A673 (cell line): ENCODE measurements around the gene COPS7A. TPM values are rescaled to one million over a fixed set of nuclear protein-coding genes. Genes with fewer than 3 reads are reported as not detected.
A peak's percentile ranks its signal among the peaks of the same experiment; 100 is the strongest.

ENCODE experiments used
- BruUV-seq: library from RNA; stranded (reverse); fragments of 400-500 nt; replicated peaks from 2 replicates; lab custom pipeline; 2021; lab: Mats Ljungman, UMichigan
- CTCF ChIA-PET: fragments of 300-600 bp; sonication (Branson Sonifier 250); formaldehyde crosslinking; loops from one replicate; lab custom pipeline; 2022; ENCODE audit warnings: antibody characterized with exemption; lab: Charles Lee
- POLR2A ChIA-PET: fragments of 300-600 bp; sonication (Branson Sonifier 250); formaldehyde crosslinking; loops from one replicate; lab custom pipeline; 2022; ENCODE audit warnings: antibody characterized with exemption; ENCODE audit not compliant: low non-redundant PET; lab: Charles Lee
- DNase-seq: peaks from one replicate; pipeline ENCODE4 v3.0.0-alpha.2; 2015; ENCODE audit warnings: low spot score
- H3K27ac ChIP-seq: fragments of 200-600 bp; sonication (generic); 2 replicates; pipeline ENCODE4 v1.5.1; 2016; ENCODE audit warnings: mixed run types, low read depth, mild to moderate bottlenecking, mixed read lengths, antibody characterized with exemption, low read length; ENCODE audit not compliant: poor library complexity, severe bottlenecking
- H3K27me3 ChIP-seq: fragments of 200-600 bp; sonication (generic); replicated peaks from 2 replicates; pipeline ENCODE4 v1.6.1; 2017; ENCODE audit warnings: mixed run types, low read depth, mild to moderate bottlenecking, mixed read lengths, antibody characterized with exemption, low read length; ENCODE audit not compliant: insufficient read depth, poor library complexity
- H3K36me3 ChIP-seq: fragments of 200-600 bp; sonication (generic); 2 replicates; pipeline ENCODE4 v1.6.1; 2016; ENCODE audit warnings: mixed run types, mild to moderate bottlenecking, mixed read lengths, antibody characterized with exemption, low read length; ENCODE audit not compliant: insufficient read depth, poor library complexity, severe bottlenecking
- H3K4me1 ChIP-seq: fragments of 200-600 bp; sonication (generic); 2 replicates; pipeline ENCODE4 v1.6.1; 2017; ENCODE audit warnings: mixed run types, mild to moderate bottlenecking, mixed read lengths, antibody characterized with exemption, low read length; ENCODE audit not compliant: insufficient read depth, poor library complexity, severe bottlenecking
- H3K4me3 ChIP-seq: fragments of 200-600 bp; sonication (generic); 2 replicates; pipeline ENCODE4 v1.5.1; 2016; ENCODE audit warnings: low read depth, mixed run types, mild to moderate bottlenecking, mixed read lengths, low read length; ENCODE audit not compliant: poor library complexity, severe bottlenecking
- H3K9me3 ChIP-seq: fragments of 200-600 bp; sonication (generic); 2 replicates; pipeline ENCODE4 v1.6.1; 2016; ENCODE audit warnings: mixed run types, low read depth, mild to moderate bottlenecking, mixed read lengths, antibody characterized with exemption, low read length; ENCODE audit not compliant: poor library complexity, severe bottlenecking
- CTCF ChIP-seq: fragments of 300-800, 200-600 bp; sonication (generic); conservative IDR thresholded peaks from 2 replicates; pipeline ENCODE4 v1.5.1; 2017; ENCODE audit warnings: low read depth, mild to moderate bottlenecking, antibody characterized with exemption, low read length, moderate library complexity, mixed read lengths
- EZH2 ChIP-seq: fragments of 200-600 bp; sonication (generic); IDR thresholded peaks from 2 replicates; pipeline ENCODE4 v1.6.1; 2017; ENCODE audit warnings: borderline replicate concordance, low read depth, mild to moderate bottlenecking, mixed read lengths, antibody characterized with exemption, low read length; ENCODE audit not compliant: poor library complexity, severe bottlenecking
- intact Hi-C: fragments of 100-400 bp; cut with micrococcal nuclease; formaldehyde crosslinking; loops from one replicate; pipeline ENCODE4 v1.10.0; 2022; ENCODE audit not compliant: unreplicated experiment
- total RNA-seq: library from RNA; stranded (reverse); gene quantifications from 2 replicates; pipeline ENCODE4 v1.2.3, GENCODE V29; 2021

Gene COPS7A
- total RNA-seq, 1 experiment from 2014 or later, result 67.2 TPM

GRCh38 chr12:6778574-6779550 lies 55.0 kb downstream of the COPS7A start:
- Histone ChIP-seq H3K4me3 (peak overlapping the region; percentile 30), H3K9me3 (no peaks in the 10 kb centered on the region), H3K27me3 (no peaks in the 10 kb centered on the region), H3K4me1 (peaks cover 8% of the 10 kb centered on the region), H3K36me3 (peaks cover 26% of the 10 kb centered on the region), H3K27ac (peak overlapping the region; percentile 29)
- TF ChIP-seq EZH2 (no peak), CTCF (peak; percentile 96)
- ChIA-PET CTCF (interaction anchor here (0.6 to 1.1 kb wide), 4 partner anchors 12 to 26 kb away, joined by 3 to 12 read pairs (median 5); partner anchors contain the start of gene MLF2), POLR2A (interaction anchor here (0.6 kb wide), 1 partner anchor 13 kb away, joined by 4 read pairs; the partner anchor contains the start of gene PTMS)
- intact Hi-C loops, result loop anchor here (1.0 to 5.0 kb wide), 3 partner anchors 26 to 162 kb away; partner anchors contain the start of gene MLF2
- peak; percentile 93 for DNase-seq
- BruUV-seq, result no TSS peak

- peaks cover 22% of the 10 kb centered on the region for H3K36me3 ChIP-seq
- no peak overlapping the region for H3K27ac ChIP-seq
- no peak for TF ChIP-seq EZH2
- TF ChIP-seq CTCF, result no peak
- ChIA-PET CTCF (interaction anchor here (0.5 to 1.9 kb wide), 5 partner anchors 13 to 221 kb away, joined by 3 to 8 read pairs (median 3); partner anchors contain the start of gene MLF2), POLR2A (no interaction called here)
- H3K4me1 ChIP-seq, result peaks cover 8% of the 10 kb centered on the region
- BruUV-seq, result no TSS peak
- intact Hi-C loops, result loop anchor here (1.0 to 5.0 kb wide), 3 partner anchors 27 to 163 kb away; partner anchors contain the start of gene MLF2
- no peaks in the 10 kb centered on the region for H3K9me3 ChIP-seq
- no peak overlapping the region for H3K4me3 ChIP-seq
- no peaks in the 10 kb centered on the region for H3K27me3 ChIP-seq
- DNase-seq, result no peak
Measured at GRCh38 chr12:6779708-6780432, 56.0 kb downstream of the COPS7A start.

GRCh38 chr12:6780573-6780972 lies 56.7 kb downstream of the COPS7A start:
- intact Hi-C loops, result no loop called here
- no peak for DNase-seq
- no peak overlapping the region for H3K27ac ChIP-seq
- no peak overlapping the region for H3K4me3 ChIP-seq
- peaks cover 15% of the 10 kb centered on the region for H3K36me3 ChIP-seq
- H3K9me3 ChIP-seq, result no peaks in the 10 kb centered on the region
- CTCF ChIA-PET, result interaction anchor here (0.5 to 1.9 kb wide), 4 partner anchors 27 to 227 kb away, joined by 3 to 8 read pairs (median 4); partner anchors contain the start of gene MLF2
- no TSS peak for BruUV-seq
- POLR2A ChIA-PET, result no interaction called here
- TF ChIP-seq CTCF (no peak), EZH2 (no peak)
- H3K4me1 ChIP-seq, result peaks cover 8% of the 10 kb centered on the region
- no peaks in the 10 kb centered on the region for H3K27me3 ChIP-seq

Other genes starting within 250 kb of the COPS7A start
- 378 and 401 TPM in 2 replicates for gene MRPL51, start 230.8 kb upstream of the COPS7A start, total RNA-seq
- 125 and 128 TPM in 2 replicates for gene NCAPD2, start 229.9 kb upstream of the COPS7A start, total RNA-seq
- 5,579 and 5,657 TPM in 2 replicates for gene GAPDH, start 189.5 kb upstream of the COPS7A start, total RNA-seq
- 16.0 and 16.9 TPM in 2 replicates for gene IFFO1, start 168.0 kb upstream of the COPS7A start, total RNA-seq
- 131 and 177 TPM in 2 replicates for gene NOP2, start 155.8 kb upstream of the COPS7A start, total RNA-seq
- gene CHD4, start 116.7 kb upstream of the COPS7A start, total RNA-seq, result 281 and 296 TPM in 2 replicates
- 0.15 and 0.17 TPM in 2 replicates for gene LPAR5, start 88.1 kb upstream of the COPS7A start, total RNA-seq
- gene ACRBP, start 76.6 kb upstream of the COPS7A start, total RNA-seq, result 3.0 and 3.6 TPM in 2 replicates
- 21.4 and 25.5 TPM in 2 replicates for gene ING4, start 60.9 kb upstream of the COPS7A start, total RNA-seq
- 88.8 and 92.5 TPM in 2 replicates for gene ZNF384, start 34.7 kb upstream of the COPS7A start, total RNA-seq
- gene PIANP, start 23.2 kb upstream of the COPS7A start, total RNA-seq, result 0.80 and 1.7 TPM in 2 replicates
- 242 and 254 TPM in 2 replicates for gene MLF2, start 29.1 kb downstream of the COPS7A start, total RNA-seq
- 600 and 620 TPM in 2 replicates for gene PTMS, start 42.3 kb downstream of the COPS7A start, total RNA-seq
- gene LAG3, start 48.5 kb downstream of the COPS7A start, total RNA-seq, result 4.1 and 5.5 TPM in 2 replicates
- not detected in 2 replicates for gene CD4, start 65.5 kb downstream of the COPS7A start, total RNA-seq
- 18.3 and 23.2 TPM in 2 replicates for gene GPR162, start 97.8 kb downstream of the COPS7A start, total RNA-seq
- 45.3 and 45.6 TPM in 2 replicates for gene P3H3, start 104.4 kb downstream of the COPS7A start, total RNA-seq
- gene GNB3, start 116.9 kb downstream of the COPS7A start, total RNA-seq, result 20.7 and 21.8 TPM in 2 replicates
- 98.0 and 107 TPM in 2 replicates for gene CDCA3, start 127.2 kb downstream of the COPS7A start, total RNA-seq
- 209 and 224 TPM in 2 replicates for gene USP5, start 128.1 kb downstream of the COPS7A start, total RNA-seq
- gene TPI1, start 143.5 kb downstream of the COPS7A start, total RNA-seq, result 1,240 and 1,277 TPM in 2 replicates
- 8.1 and 10.8 TPM in 2 replicates for gene SPSB2, start 149.3 kb downstream of the COPS7A start, total RNA-seq
- 7.7 and 13.6 TPM in 2 replicates for gene LRRC23, start 180.8 kb downstream of the COPS7A start, total RNA-seq
- gene ENO2, start 190.5 kb downstream of the COPS7A start, total RNA-seq, result 138 and 155 TPM in 2 replicates
- 139 and 144 TPM in 2 replicates for gene ATN1, start 203.9 kb downstream of the COPS7A start, total RNA-seq
- gene RNU7-1, start 219.8 kb downstream of the COPS7A start, total RNA-seq, result not detected in 2 replicates
- 226 and 260 TPM in 2 replicates for gene C12orf57, start 220.0 kb downstream of the COPS7A start, total RNA-seq
- gene PTPN6, start 227.3 kb downstream of the COPS7A start, total RNA-seq, result 2.3 and 3.3 TPM in 2 replicates
- 340 and 351 TPM in 2 replicates for gene PHB2, start 246.6 kb downstream of the COPS7A start, total RNA-seq
- gene EMG1, start 246.9 kb downstream of the COPS7A start, total RNA-seq, result 83.0 and 92.3 TPM in 2 replicates